ENCODE results near the gene MPRIP.

The MPRIP gene

DNA sequence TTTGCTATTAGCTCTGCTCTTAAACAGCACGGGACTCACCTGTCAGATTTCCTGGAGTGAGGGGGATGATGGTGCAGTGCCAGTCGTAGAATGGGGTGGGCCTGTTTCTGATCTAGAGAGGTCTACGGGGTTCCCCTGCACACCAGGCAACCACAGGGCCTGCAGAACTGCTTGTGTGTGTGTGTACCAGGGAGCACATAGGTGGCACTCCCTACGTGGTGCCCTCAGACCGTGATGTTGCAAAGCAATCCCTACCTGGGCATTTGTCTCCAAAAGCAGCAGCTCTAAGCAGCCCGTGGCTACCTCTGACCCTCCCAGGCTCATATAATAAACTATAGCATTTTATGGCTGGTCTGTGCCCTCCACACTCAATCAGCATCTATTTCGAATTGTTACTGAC lies 38.5 kb downstream of the MPRIP start:
- ChIA-PET CTCF (no interaction called here), POLR2A (no interaction called here)
- no peak for DNase-seq (ENCODE audit: extremely low spot score)
- TF ChIP-seq, protein P1, sequence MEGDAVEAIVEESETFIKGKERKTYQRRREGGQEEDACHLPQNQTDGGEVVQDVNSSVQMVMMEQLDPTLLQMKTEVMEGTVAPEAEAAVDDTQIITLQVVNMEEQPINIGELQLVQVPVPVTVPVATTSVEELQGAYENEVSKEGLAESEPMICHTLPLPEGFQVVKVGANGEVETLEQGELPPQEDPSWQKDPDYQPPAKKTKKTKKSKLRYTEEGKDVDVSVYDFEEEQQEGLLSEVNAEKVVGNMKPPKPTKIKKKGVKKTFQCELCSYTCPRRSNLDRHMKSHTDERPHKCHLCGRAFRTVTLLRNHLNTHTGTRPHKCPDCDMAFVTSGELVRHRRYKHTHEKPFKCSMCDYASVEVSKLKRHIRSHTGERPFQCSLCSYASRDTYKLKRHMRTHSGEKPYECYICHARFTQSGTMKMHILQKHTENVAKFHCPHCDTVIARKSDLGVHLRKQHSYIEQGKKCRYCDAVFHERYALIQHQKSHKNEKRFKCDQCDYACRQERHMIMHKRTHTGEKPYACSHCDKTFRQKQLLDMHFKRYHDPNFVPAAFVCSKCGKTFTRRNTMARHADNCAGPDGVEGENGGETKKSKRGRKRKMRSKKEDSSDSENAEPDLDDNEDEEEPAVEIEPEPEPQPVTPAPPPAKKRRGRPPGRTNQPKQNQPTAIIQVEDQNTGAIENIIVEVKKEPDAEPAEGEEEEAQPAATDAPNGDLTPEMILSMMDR (IDR thresholded peaks at IDR 0.05; ENCODE audit: control extremely low read depth, extremely low read depth, low read depth, missing control alignments) = no peak

DNA sequence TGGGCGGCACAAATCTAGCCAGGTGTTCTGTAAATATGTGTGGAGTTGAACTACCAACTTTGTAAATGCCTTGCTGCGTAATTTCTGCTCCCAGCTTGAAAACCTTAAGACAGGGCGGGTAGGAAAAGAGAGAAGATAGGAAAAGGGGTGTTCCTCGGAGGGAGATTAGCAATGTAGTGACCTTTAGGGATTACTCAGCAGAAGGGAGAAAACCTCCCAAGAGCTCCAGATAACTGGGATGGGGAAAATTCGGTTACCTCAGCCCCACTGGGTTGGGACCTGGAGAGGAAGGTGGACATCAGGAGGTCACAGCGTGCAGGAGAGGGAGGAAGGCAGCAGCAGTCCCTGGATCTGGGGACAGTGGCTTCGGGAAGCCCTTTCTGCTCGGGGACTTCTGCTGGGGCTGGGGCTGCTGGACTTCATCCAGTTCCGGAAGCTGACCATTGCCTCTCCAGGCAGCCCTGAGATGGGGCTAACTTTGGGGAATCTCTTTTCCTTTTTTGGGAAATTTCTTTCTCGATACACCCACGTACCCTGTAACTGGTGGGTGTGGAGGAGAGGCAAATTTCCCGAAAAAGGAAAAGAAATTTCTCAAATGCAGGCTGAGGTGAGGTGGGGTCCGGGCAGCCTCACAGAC lies 39.2 kb downstream of the MPRIP start:
- CTCF ChIA-PET = no interaction called here
- TF ChIP-seq, protein P1 (IDR thresholded peaks at IDR 0.05; ENCODE audit: control extremely low read depth, extremely low read depth, low read depth, missing control alignments) = no peak
- POLR2A ChIA-PET = no interaction called here

DNA sequence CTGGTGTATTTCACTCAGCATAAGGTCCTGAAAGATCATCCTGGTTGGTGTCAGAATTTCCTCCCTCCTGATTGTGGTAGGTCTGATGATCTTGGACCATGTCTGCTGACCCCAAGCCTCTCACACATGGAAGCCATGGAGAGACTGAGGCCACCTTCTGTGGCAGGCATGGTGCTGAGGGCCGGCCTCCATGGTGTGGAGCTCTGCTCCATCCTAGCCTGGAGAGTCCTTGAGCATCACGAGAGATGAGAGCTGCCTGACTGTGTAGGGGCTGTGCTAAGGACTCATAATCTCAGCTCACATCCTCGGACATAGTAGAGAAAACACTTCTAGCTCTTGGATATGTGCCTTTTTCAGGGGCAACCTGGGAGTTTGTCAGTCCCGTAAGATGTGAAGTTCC lies 40.6 kb downstream of the MPRIP start:
- TF ChIP-seq, protein P1 (IDR thresholded peaks at IDR 0.05; ENCODE audit: control extremely low read depth, extremely low read depth, low read depth, missing control alignments) = no peak
- CTCF ChIA-PET = no interaction called here
- no peak for DNase-seq (ENCODE audit: extremely low spot score)
- POLR2A ChIA-PET = interaction anchor here (0.5 kb wide), 1 partner anchor 136 kb away, joined by 4 read pairs; no protein-coding TSS in a partner anchor

More for the DNA sequence above, 39.2 kb downstream of the MPRIP start:
- DNase-seq (ENCODE audit: extremely low spot score) = no peak

DNA sequence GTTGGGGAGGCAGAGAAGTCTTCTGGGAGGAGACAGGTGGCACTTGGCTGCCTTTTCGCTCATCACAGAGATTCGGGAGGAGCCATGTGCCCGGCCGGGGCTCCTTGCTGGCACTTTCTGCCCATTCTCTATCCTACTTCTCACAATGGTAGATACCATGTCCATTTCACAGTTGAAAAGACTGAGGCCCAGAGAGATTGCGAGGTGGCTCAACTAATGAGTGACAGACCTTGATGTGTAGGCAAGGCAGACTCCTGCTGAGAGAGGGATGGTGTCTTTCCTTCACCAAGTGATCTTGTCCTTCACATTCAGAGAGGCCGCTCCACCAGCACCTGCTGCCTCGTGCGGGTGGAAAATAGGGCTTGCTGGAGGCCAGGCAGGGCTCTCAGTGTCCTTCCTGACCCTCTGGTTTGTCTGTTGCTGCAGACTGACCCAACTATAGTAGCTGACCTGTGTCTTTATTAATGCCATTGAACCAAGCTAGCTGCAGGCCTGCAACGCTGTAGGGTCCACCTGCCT lies 42.1 kb downstream of the MPRIP start:
- ChIA-PET CTCF (interaction anchor here (0.8 to 0.9 kb wide), 2 partner anchors 8 to 57 kb away, joined by 3 read pairs; no protein-coding TSS in a partner anchor), POLR2A (no interaction called here)
- no peak for DNase-seq (ENCODE audit: extremely low spot score)
- TF ChIP-seq, protein P1 (IDR thresholded peaks at IDR 0.05; ENCODE audit: control extremely low read depth, extremely low read depth, low read depth, missing control alignments) = no peak

- TF ChIP-seq, protein P1 (IDR thresholded peaks at IDR 0.05; ENCODE audit: control extremely low read depth, extremely low read depth, low read depth, missing control alignments) = no peak
- DNase-seq (ENCODE audit: extremely low spot score) = no peak
- CTCF ChIA-PET = interaction anchor here (0.8 to 0.9 kb wide), 2 partner anchors 9 to 58 kb away, joined by 3 read pairs; no protein-coding TSS in a partner anchor
- POLR2A ChIA-PET = no interaction called here
Measured at GRCh38 chr17:17084941-17085340, 42.7 kb downstream of the MPRIP start.

DNA sequence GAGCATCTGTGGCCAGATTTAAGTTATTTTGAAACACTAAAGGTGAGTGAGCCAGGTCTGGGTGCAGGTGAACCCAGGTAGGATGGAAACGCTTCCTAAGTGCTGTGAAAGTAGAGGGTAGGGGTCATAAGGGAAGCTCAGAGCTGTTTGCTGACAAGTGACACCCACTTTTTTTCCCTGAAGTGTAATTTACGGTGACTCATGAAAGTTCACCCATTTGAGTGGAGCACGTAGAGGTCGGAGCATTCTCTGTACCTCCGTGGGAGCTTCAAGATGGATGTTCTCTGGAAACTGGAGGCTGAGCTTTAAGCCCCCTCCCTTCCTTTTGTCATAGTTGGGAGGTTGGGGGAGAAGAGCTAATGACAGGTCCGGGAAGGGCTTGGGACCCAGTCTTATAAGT lies 44.3 kb downstream of the MPRIP start:
- ChIA-PET POLR2A (no interaction called here), CTCF (interaction anchor here (1.0 to 1.2 kb wide), 2 partner anchors 12 to 197 kb away, joined by 3 read pairs; no protein-coding TSS in a partner anchor)
- TF ChIP-seq, protein P1 (IDR thresholded peaks at IDR 0.05; ENCODE audit: control extremely low read depth, extremely low read depth, low read depth, missing control alignments) = no peak
- no peak for DNase-seq (ENCODE audit: extremely low spot score)
